Activated T-cell treated with anti-CD3 and anti-CD28 coated beads for 24 hours (primary cell): Measurements from ENCODE around the gene NFKBIL1.

Source experiments
- DNase-seq: peaks from one replicate; pipeline ENCODE4 v3.0.0-alpha.2; 2020; ENCODE audit warnings: low read depth

Gene NFKBIL1

GRCh38 chr6:31534521-31535040 lies 12.8 kb upstream of the NFKBIL1 start:
- no peak for DNase-seq

GRCh38 chr6:31535538-31536324 lies 11.7 kb upstream of the NFKBIL1 start:
- DNase-seq = no peak

GRCh38 chr6:31538805-31539400 lies 8.5 kb upstream of the NFKBIL1 start:
- no peak for DNase-seq

- DNase-seq = no peak
These were observed 6.8 kb upstream of the NFKBIL1 start for GRCh38 chr6:31540640-31541039.

- peak; percentile 45 for DNase-seq
These were observed 6.2 kb upstream of the NFKBIL1 start for GRCh38 chr6:31541059-31541657.

GRCh38 chr6:31541658-31542521 lies 5.5 kb upstream of the NFKBIL1 start, which contains the start of gene DDX39B:
DDX39B (minus strand) TSS chr6:31542003; CDS start chr6:31540532, 1,471 bp downstream.
- DNase-seq = peak; percentile 91

GRCh38 chr6:31543639-31544038 lies 3.8 kb upstream of the NFKBIL1 start:
- no peak for DNase-seq

GRCh38 chr6:31544676-31545075 lies 2.7 kb upstream of the NFKBIL1 start:
- DNase-seq = no peak

- no peak for DNase-seq
These were observed 2.1 kb upstream of the NFKBIL1 start for GRCh38 chr6:31545291-31545690.

- peak; percentile 86 for DNase-seq
These were observed 960 bp upstream of the NFKBIL1 start, which contains the start of gene ATP6V1G2 for GRCh38 chr6:31546339-31546957. ATP6V1G2 (minus strand) TSS chr6:31546608; CDS start chr6:31546559, 49 bp downstream.

GRCh38 chr6:31547727-31548543 lies 527 bp downstream of the NFKBIL1 start:
- DNase-seq = no peak

- DNase-seq = no peak
These were observed 1.1 kb downstream of the NFKBIL1 start for GRCh38 chr6:31548544-31548873.

- DNase-seq = peak; percentile 63
These were observed 4.0 kb downstream of the NFKBIL1 start for GRCh38 chr6:31551371-31551770.

- no peak for DNase-seq
These were observed 8.9 kb downstream of the NFKBIL1 start for GRCh38 chr6:31556307-31556706.

- DNase-seq = no peak
These were observed 10.3 kb downstream of the NFKBIL1 start for GRCh38 chr6:31557443-31558317.

GRCh38 chr6:31558318-31558625 lies 10.9 kb downstream of the NFKBIL1 start:
- DNase-seq = no peak

GRCh38 chr6:31558631-31559500 lies 11.5 kb downstream of the NFKBIL1 start:
- DNase-seq = peak; percentile 71

- DNase-seq = no peak
These were observed 12.2 kb downstream of the NFKBIL1 start for GRCh38 chr6:31559606-31559957.
